Fibroblast of skin of right biceps (primary cell): ENCODE results near the gene MAB21L4.

ENCODE experiments used
- DNase-seq: peaks from one replicate; pipeline ENCODE4 v3.0.0-alpha.2; 2013

Gene MAB21L4

GRCh38 chr2:240909216-240909974, 13.4 kb upstream of the MAB21L4 start:
- DNase-seq, result no peak

GRCh38 chr2:240906911-240907590, 11.1 kb upstream of the MAB21L4 start:
- DNase-seq, result no peak

- DNase-seq, result no peak
These were observed 10.4 kb upstream of the MAB21L4 start, which contains the start of gene CROCC2 for GRCh38 chr2:240906141-240906910. TSS of gene CROCC2 (plus strand) at chr2:240906336. CDS start at chr2:240906514, 178 bp downstream.

- DNase-seq, result no peak
These were observed 9.3 kb upstream of the MAB21L4 start for GRCh38 chr2:240905176-240905781.

GRCh38 chr2:240904216-240905175, 8.5 kb upstream of the MAB21L4 start:
- no peak for DNase-seq

GRCh38 chr2:240903191-240904060, 7.5 kb upstream of the MAB21L4 start:
- no peak for DNase-seq

GRCh38 chr2:240902615-240903041, 6.7 kb upstream of the MAB21L4 start:
- DNase-seq, result no peak

GRCh38 chr2:240901986-240902614, 6.1 kb upstream of the MAB21L4 start:
- DNase-seq, result no peak

GRCh38 chr2:240900141-240900860, 4.3 kb upstream of the MAB21L4 start:
- no peak for DNase-seq

GRCh38 chr2:240899468-240899865, 3.5 kb upstream of the MAB21L4 start:
- DNase-seq, result no peak

- DNase-seq, result no peak
These were observed 2.9 kb upstream of the MAB21L4 start for GRCh38 chr2:240898731-240899467.

GRCh38 chr2:240898108-240898730, 2.3 kb upstream of the MAB21L4 start:
- no peak for DNase-seq

GRCh38 chr2:240896871-240897692, 1.1 kb upstream of the MAB21L4 start:
- DNase-seq, result no peak

GRCh38 chr2:240896394-240896793, 438 bp upstream of the MAB21L4 start:
- DNase-seq, result no peak

GRCh38 chr2:240894836-240895558, 959 bp downstream of the MAB21L4 start:
- no peak for DNase-seq

GRCh38 chr2:240894006-240894405, 1.9 kb downstream of the MAB21L4 start:
- DNase-seq, result no peak

- DNase-seq, result no peak
These were observed 2.6 kb downstream of the MAB21L4 start for GRCh38 chr2:240893363-240893844.
